ENCODE measurements around the gene KHDC4.

GRCh38 chr1:155909894-155910293, 24.3 kb downstream of the KHDC4 start:
- no peak for TF ChIP-seq CTCF (conservative IDR thresholded peaks at IDR 0.05; ENCODE audit: low read depth, low read length)
- no peak for TF ChIP-seq EZH2 (IDR thresholded peaks at IDR 0.05; ENCODE audit: borderline replicate concordance, low read depth, low read length, poor library complexity, severe bottlenecking)
